Peyer's patch (tissue), 4 donors: ENCODE results near the gene PTPN6. TPM values are rescaled to one million over a fixed set of nuclear protein-coding genes. Genes with fewer than 3 reads are reported as not detected.

ENCODE experiments used
- DNase-seq, 3 donors: peaks; one replicate each; pipeline ENCODE4 v3.0.0-alpha.2; 2017 to 2019
- H3K27ac ChIP-seq, 4 donors: fragments of 200-600 bp; sonication (generic); one replicate each; pipeline ENCODE4 v1.5.1; 2016 to 2019
- H3K27me3 ChIP-seq, 2 donors: fragments of 200-600 bp; sonication (generic); one replicate each; pipeline ENCODE4 v1.5.1; 2019
- H3K36me3 ChIP-seq, 3 donors: fragments of 200-600 bp; sonication (generic); one replicate each; pipeline ENCODE4 v1.5.1; 2016 to 2019
- H3K4me1 ChIP-seq, 4 donors: fragments of 200-600 bp; sonication (generic); one replicate each; pipeline ENCODE4 v1.5.1; 2016 to 2019
- H3K4me3 ChIP-seq, 4 donors: fragments of 200-600 bp; sonication (generic); 1 replicate in 3 of 4; 2 replicates in 1 of 4; pipeline ENCODE4 v1.5.1; 2016 to 2019; ENCODE audit warnings: mild to moderate bottlenecking in 1 of 4
- H3K9me3 ChIP-seq, 4 donors: fragments of 200-600 bp; sonication (generic); one replicate each; pipeline ENCODE4 v1.5.1; 2016 to 2019; ENCODE audit warnings: mild to moderate bottlenecking in 1 of 4
- CTCF ChIP-seq, 6 experiments: fragments of 450-650 bp in 4 of 6; fragments of 200-600 bp in 2 of 6; sonication (generic) in 1 of 6; IDR thresholded peaks; one replicate each; pipeline ENCODE4 v1.5.1; 2017 to 2019; ENCODE audit warnings: antibody characterized with exemption in 6 of 6, mild to moderate bottlenecking in 3 of 6, moderate library complexity in 1 of 6
- POLR2A ChIP-seq, 2 donors: fragments of 450-650 bp; IDR thresholded peaks; one replicate each; pipeline ENCODE4 v1.5.1; 2017; ENCODE audit warnings: antibody characterized with exemption in 2 of 2, mild to moderate bottlenecking in 2 of 2, moderate library complexity in 2 of 2
- total RNA-seq, 4 donors: library from RNA; depleted of rRNA; stranded (reverse); fragments of >200 nt; gene quantifications; one replicate each; pipeline ENCODE4 v1.1.0, GENCODE V29; 2016

The PTPN6 gene
- total RNA-seq, 4 donors from 2014 or later = 41.6 to 183 (median 44.4) TPM

DNA sequence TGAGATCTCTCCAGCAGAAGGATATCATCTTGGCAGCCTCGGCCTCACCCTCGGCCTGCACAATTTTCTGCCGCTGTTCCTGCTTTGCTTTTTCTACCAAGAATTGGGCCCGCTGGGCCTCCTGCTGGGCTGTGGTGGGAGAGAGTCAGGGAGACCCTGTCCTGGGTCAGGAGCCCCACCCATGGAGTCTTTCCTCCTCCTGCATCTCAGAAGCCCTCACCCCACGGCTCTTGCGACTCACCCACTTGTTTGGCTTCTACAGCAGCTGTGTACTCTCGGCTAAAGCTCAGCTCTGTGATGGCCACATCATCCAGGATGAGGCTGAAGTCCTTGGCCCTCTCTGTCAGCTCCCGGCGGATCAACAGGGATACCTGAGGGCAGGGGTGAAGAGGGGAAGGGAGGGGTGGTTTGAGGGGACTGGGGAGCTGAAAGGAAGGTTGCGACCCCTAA is 16.5 kb downstream of the PTPN6 start:
- Histone ChIP-seq H3K27me3 (no peaks in the 10 kb centered on the region), H3K4me3 (no peak overlapping the region), H3K9me3 (no peaks in the 10 kb centered on the region), H3K36me3 (peaks cover 0 to 40% (median 0%) of the 10 kb centered on the region in 3 donors), H3K27ac (peak overlapping the region in 3 of 4 donors; percentile 30 to 100 (median 93)), H3K4me1 (peaks cover 5 to 54% (median 18%) of the 10 kb centered on the region in 4 donors)
- peak in 2 of 3 donors; percentile 49 to 58 for DNase-seq
- no peak for TF ChIP-seq CTCF (IDR thresholded peaks at IDR 0.05)
- peak in 1 of 2 donors; percentile 27 for TF ChIP-seq POLR2A (IDR thresholded peaks at IDR 0.05)

- no peak for DNase-seq
- Histone ChIP-seq H3K4me1 (peaks cover 5 to 54% (median 18%) of the 10 kb centered on the region in 4 donors), H3K9me3 (no peaks in the 10 kb centered on the region), H3K36me3 (peaks cover 0 to 40% (median 0%) of the 10 kb centered on the region in 3 donors), H3K27ac (peak overlapping the region in 3 of 4 donors; percentile 30 to 100 (median 93)), H3K27me3 (no peaks in the 10 kb centered on the region), H3K4me3 (peak overlapping the region in 1 of 4 donors; percentile 82)
- TF ChIP-seq CTCF (IDR thresholded peaks at IDR 0.05) (no peak), POLR2A (IDR thresholded peaks at IDR 0.05) (no peak)
Measured at GRCh38 chr12:6968426-6968825, 17.3 kb downstream of the PTPN6 start.

DNA sequence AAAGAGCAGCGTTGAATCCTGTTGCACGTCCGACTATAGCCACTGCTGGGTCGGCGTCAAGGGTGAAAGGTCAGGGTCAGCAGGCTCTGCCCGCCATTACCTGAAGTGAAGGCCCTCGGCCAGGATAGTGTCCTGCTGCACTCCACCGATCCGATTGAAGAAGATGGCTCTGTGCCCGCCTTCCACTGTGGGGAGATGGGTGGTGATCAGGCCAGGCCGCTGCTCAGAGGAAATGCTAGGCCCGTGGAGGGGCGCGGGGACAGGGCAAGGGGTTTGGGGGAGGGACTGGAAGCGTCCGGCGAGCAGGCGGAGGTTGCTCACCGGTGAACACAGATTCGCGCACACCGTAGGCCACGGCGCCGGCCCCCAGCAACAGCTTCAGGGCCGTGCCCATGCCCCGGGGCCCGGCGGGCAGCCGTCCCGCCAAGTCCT is 19.0 kb downstream of the PTPN6 start:
- peaks cover 0 to 49% (median 0%) of the 10 kb centered on the region in 3 donors for H3K36me3 ChIP-seq
- TF ChIP-seq POLR2A (IDR thresholded peaks at IDR 0.05) (no peak), CTCF (IDR thresholded peaks at IDR 0.05) (no peak)
- H3K4me3 ChIP-seq = peak overlapping the region; percentile 73 to 86 (median 82)
- H3K27ac ChIP-seq = peak overlapping the region; percentile 88 to 100 (median 92)
- no peaks in the 10 kb centered on the region for H3K27me3 ChIP-seq
- peaks cover 5 to 47% (median 13%) of the 10 kb centered on the region in 4 donors for H3K4me1 ChIP-seq
- H3K9me3 ChIP-seq = no peaks in the 10 kb centered on the region
- DNase-seq = no peak

GRCh38 chr12:6974180-6974579 is 23.0 kb downstream of the PTPN6 start:
- DNase-seq = no peak
- H3K4me3 ChIP-seq = no peak overlapping the region
- peaks cover 5 to 18% (median 11%) of the 10 kb centered on the region in 4 donors for H3K4me1 ChIP-seq
- H3K27me3 ChIP-seq = no peaks in the 10 kb centered on the region
- peaks cover 0 to 56% (median 0%) of the 10 kb centered on the region in 3 donors for H3K36me3 ChIP-seq
- no peaks in the 10 kb centered on the region for H3K9me3 ChIP-seq
- no peak for TF ChIP-seq CTCF (IDR thresholded peaks at IDR 0.05)
- TF ChIP-seq POLR2A (IDR thresholded peaks at IDR 0.05) = no peak
- H3K27ac ChIP-seq = no peak overlapping the region

- no peak overlapping the region for H3K27ac ChIP-seq
- TF ChIP-seq POLR2A (IDR thresholded peaks at IDR 0.05) = no peak
- no peak for TF ChIP-seq CTCF (IDR thresholded peaks at IDR 0.05)
- H3K4me3 ChIP-seq = no peak overlapping the region
- no peaks in the 10 kb centered on the region for H3K9me3 ChIP-seq
- H3K4me1 ChIP-seq = peaks cover 4 to 9% (median 4%) of the 10 kb centered on the region in 4 donors
- H3K36me3 ChIP-seq = peaks cover 0 to 66% (median 0%) of the 10 kb centered on the region in 3 donors
- H3K27me3 ChIP-seq = no peaks in the 10 kb centered on the region
- no peak for DNase-seq
Measured at GRCh38 chr12:6975297-6976032, 24.3 kb downstream of the PTPN6 start.
